Measurements from ENCODE around the gene NXPH3. TPM values are rescaled to one million over a fixed set of nuclear protein-coding genes. Genes with fewer than 3 reads are reported as not detected.

NXPH3 gene
- total and polyA plus RNA-seq, 2 donors (not counting 3 experiments of a cell fraction or from before 2014, with no cell fraction given), result 1.7 to 2.0 TPM

DNA sequence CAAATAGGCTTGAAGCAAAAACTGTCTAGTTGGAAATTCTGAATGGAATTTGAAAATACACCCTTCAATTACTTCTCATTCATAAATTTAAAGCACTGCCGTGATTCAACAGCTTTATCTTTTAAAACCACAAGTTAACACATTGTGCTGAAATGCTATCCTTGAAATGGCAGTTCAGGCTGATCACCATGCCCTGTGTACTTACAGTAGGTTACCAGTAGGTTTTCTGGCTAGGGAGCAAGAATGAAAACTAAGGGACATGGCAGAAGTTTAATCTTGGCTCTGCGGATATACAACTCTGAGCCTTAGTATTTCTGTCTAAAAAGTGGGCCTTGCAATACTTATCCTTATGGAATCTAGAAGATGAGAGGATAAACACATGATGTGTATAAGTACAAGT, 28.0 kb downstream of the NXPH3 start:
- H3K36me3 ChIP-seq (ENCODE audit: control insufficient read depth in 2 of 2, extremely low read depth in 1 of 2, insufficient read depth in 2 of 2, low read length in 2 of 2), result peaks cover 7 to 19% of the 10 kb centered on the region in 2 experiments
- TF ChIP-seq, protein P1, sequence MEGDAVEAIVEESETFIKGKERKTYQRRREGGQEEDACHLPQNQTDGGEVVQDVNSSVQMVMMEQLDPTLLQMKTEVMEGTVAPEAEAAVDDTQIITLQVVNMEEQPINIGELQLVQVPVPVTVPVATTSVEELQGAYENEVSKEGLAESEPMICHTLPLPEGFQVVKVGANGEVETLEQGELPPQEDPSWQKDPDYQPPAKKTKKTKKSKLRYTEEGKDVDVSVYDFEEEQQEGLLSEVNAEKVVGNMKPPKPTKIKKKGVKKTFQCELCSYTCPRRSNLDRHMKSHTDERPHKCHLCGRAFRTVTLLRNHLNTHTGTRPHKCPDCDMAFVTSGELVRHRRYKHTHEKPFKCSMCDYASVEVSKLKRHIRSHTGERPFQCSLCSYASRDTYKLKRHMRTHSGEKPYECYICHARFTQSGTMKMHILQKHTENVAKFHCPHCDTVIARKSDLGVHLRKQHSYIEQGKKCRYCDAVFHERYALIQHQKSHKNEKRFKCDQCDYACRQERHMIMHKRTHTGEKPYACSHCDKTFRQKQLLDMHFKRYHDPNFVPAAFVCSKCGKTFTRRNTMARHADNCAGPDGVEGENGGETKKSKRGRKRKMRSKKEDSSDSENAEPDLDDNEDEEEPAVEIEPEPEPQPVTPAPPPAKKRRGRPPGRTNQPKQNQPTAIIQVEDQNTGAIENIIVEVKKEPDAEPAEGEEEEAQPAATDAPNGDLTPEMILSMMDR (IDR thresholded peaks at IDR 0.05; ENCODE audit: extremely low read depth in 1 of 2, insufficient read depth in 1 of 2, low read depth in 1 of 2, low read length in 2 of 2), result no peak
- H3K9ac ChIP-seq (replicated peaks; ENCODE audit: extremely low read depth, insufficient read depth, low read length), result no peak overlapping the region
- FAIRE-seq (no peak), DNase-seq (ENCODE audit: low read depth, low spot score) (no peak)
- no peaks in the 10 kb centered on the region for H3K79me2 ChIP-seq (ENCODE audit: control insufficient read depth, insufficient read depth, low read length)
- ChIA-PET CTCF (interaction anchor here (1.2 to 1.3 kb wide), 3 partner anchors 10 to 34 kb away, joined by 3 to 4 read pairs (median 3); no protein-coding TSS in a partner anchor), POLR2A (no interaction called here)
- no peaks in the 10 kb centered on the region for H3K27me3 ChIP-seq (ENCODE audit: control insufficient read depth in 2 of 2, insufficient read depth in 2 of 2, low read length in 2 of 2)
- no peak overlapping the region for H3K4me2 ChIP-seq (ENCODE audit: insufficient read depth, low read length)
- no peak overlapping the region for H3K27ac ChIP-seq (ENCODE audit: insufficient read depth, low read depth, low read length)
- no peak overlapping the region for H3K4me3 ChIP-seq (replicated peaks in 1 of 3; ENCODE audit: insufficient read depth in 1 of 3, low read depth in 1 of 3, low read length in 3 of 3)
- intact Hi-C loops (cut with micrococcal nuclease), result no loop called here
- H3K9me3 ChIP-seq (replicated peaks; ENCODE audit: control insufficient read depth, insufficient read depth, low read length), result no peaks in the 10 kb centered on the region
- H2AFZ ChIP-seq (ENCODE audit: low read depth, low read length), result no peak overlapping the region
- dilution Hi-C loops (cut with MboI; ENCODE audit: extremely low pct_ligation_motif_present, low sequenced_read_pairs), result no loop called here
- BruUV-seq (replicated peaks), result no TSS peak
- H3K9me1 ChIP-seq (replicated peaks; ENCODE audit: control insufficient read depth, extremely low read depth, insufficient read depth, low read length), result no peaks in the 10 kb centered on the region
- H3K4me1 ChIP-seq (ENCODE audit: control insufficient read depth, extremely low read depth, insufficient read depth, low read length), result no peaks in the 10 kb centered on the region
- H4K20me1 ChIP-seq (replicated peaks; ENCODE audit: control insufficient read depth, extremely low read depth, insufficient read depth, low read length), result no peaks in the 10 kb centered on the region

- Histone ChIP-seq H3K4me3 (replicated peaks in 1 of 3; ENCODE audit: insufficient read depth in 1 of 3, low read depth in 1 of 3, low read length in 3 of 3) (no peak overlapping the region), H3K36me3 (ENCODE audit: control insufficient read depth in 2 of 2, extremely low read depth in 1 of 2, insufficient read depth in 2 of 2, low read length in 2 of 2) (peaks cover 7 to 19% of the 10 kb centered on the region in 2 experiments), H3K79me2 (ENCODE audit: control insufficient read depth, insufficient read depth, low read length) (no peaks in the 10 kb centered on the region), H3K4me2 (ENCODE audit: insufficient read depth, low read length) (no peak overlapping the region), H2AFZ (ENCODE audit: low read depth, low read length) (no peak overlapping the region), H3K9me3 (replicated peaks; ENCODE audit: control insufficient read depth, insufficient read depth, low read length) (no peaks in the 10 kb centered on the region), H3K9me1 (replicated peaks; ENCODE audit: control insufficient read depth, extremely low read depth, insufficient read depth, low read length) (no peaks in the 10 kb centered on the region), H3K4me1 (ENCODE audit: control insufficient read depth, extremely low read depth, insufficient read depth, low read length) (no peaks in the 10 kb centered on the region), H3K27me3 (ENCODE audit: control insufficient read depth in 2 of 2, insufficient read depth in 2 of 2, low read length in 2 of 2) (no peaks in the 10 kb centered on the region), H3K9ac (replicated peaks; ENCODE audit: extremely low read depth, insufficient read depth, low read length) (no peak overlapping the region), H4K20me1 (replicated peaks; ENCODE audit: control insufficient read depth, extremely low read depth, insufficient read depth, low read length) (no peaks in the 10 kb centered on the region), H3K27ac (ENCODE audit: insufficient read depth, low read depth, low read length) (no peak overlapping the region)
- no TSS peak for BruUV-seq (replicated peaks)
- CTCF ChIA-PET, result interaction anchor here (1.0 kb wide), 1 partner anchor 23 kb away, joined by 3 read pairs; no protein-coding TSS in a partner anchor
- intact Hi-C loops (cut with micrococcal nuclease) (no loop called here), dilution Hi-C loops (cut with MboI; ENCODE audit: extremely low pct_ligation_motif_present, low sequenced_read_pairs) (no loop called here)
- DNase-seq (ENCODE audit: low read depth, low spot score) (peak; percentile 42), FAIRE-seq (no peak)
- TF ChIP-seq EZH2 (IDR thresholded peaks at IDR 0.05; ENCODE audit: borderline replicate concordance, low read depth, low read length, severe bottlenecking) (no peak), GATA2 (IDR thresholded peaks at IDR 0.05; ENCODE audit: insufficient read depth, insufficient read length, low read depth, low read length) (no peak), POLR2A (IDR thresholded peaks at IDR 0.05; ENCODE audit: low read depth, low read length) (no peak), FOS (IDR thresholded peaks at IDR 0.05; ENCODE audit: borderline replicate concordance, insufficient read depth, low read length) (no peak), MAX (IDR thresholded peaks at IDR 0.05; ENCODE audit: insufficient read depth, insufficient read length) (no peak), JUN (IDR thresholded peaks at IDR 0.05; ENCODE audit: borderline replicate concordance, insufficient read depth, insufficient read length, low read depth) (no peak), POLR2AphosphoS5 (IDR thresholded peaks at IDR 0.05; ENCODE audit: insufficient read depth, low read depth, low read length) (no peak)
- TF ChIP-seq, protein P1 (IDR thresholded peaks at IDR 0.05; ENCODE audit: extremely low read depth in 1 of 2, insufficient read depth in 1 of 2, low read depth in 1 of 2, low read length in 2 of 2), result no peak
- POLR2A ChIA-PET, result no interaction called here
Observed at GRCh38 chr17:49604314-49604869, 28.7 kb downstream of the NXPH3 start.

All from endothelial cell of umbilical vein (primary cell).